OCI-LY7 (cell line): Measurements from ENCODE around the gene AARS2. TPM values are rescaled to one million over a fixed set of nuclear protein-coding genes. Genes with fewer than 3 reads are reported as not detected.

Experiments used
- BruUV-seq: library from RNA; stranded (reverse); fragments of 400-500 nt; replicated peaks from 2 replicates; lab custom pipeline; 2021; lab: Mats Ljungman, UMichigan
- CTCF ChIA-PET: fragments of 300-600 bp; sonication (Branson Sonifier 250); formaldehyde crosslinking; loops from one replicate; lab custom pipeline; 2022; ENCODE audit warnings: antibody characterized with exemption; ENCODE audit not compliant: unreplicated experiment; lab: Charles Lee
- POLR2A ChIA-PET: fragments of 300-600 bp; sonication (Branson Sonifier 250); formaldehyde crosslinking; loops from one replicate; lab custom pipeline; 2022; ENCODE audit warnings: antibody characterized with exemption; lab: Charles Lee
- DNase-seq: peaks from one replicate; pipeline ENCODE4 v3.0.0-alpha.2; 2015; ENCODE audit warnings: low spot score
- H2AFZ ChIP-seq: fragments of 200-600 bp; sonication (generic), shearing (Covaris generic); 2 replicates; pipeline ENCODE4 v1.6.1; 2014; ENCODE audit warnings: mild to moderate bottlenecking, antibody characterized with exemption, low read length, moderate library complexity
- H3K27ac ChIP-seq: fragments of 200-600 bp; sonication (generic); 2 replicates; pipeline ENCODE4 v1.5.1; 2014; ENCODE audit warnings: mixed run types, low read depth, mild to moderate bottlenecking, moderate library complexity, low read length, inconsistent platforms; ENCODE audit not compliant: poor library complexity, severe bottlenecking
- H3K36me3 ChIP-seq: fragments of 200-600 bp; sonication (generic); 2 replicates; pipeline ENCODE4 v1.6.1; 2014; ENCODE audit warnings: mild to moderate bottlenecking, antibody characterized with exemption, low read length, moderate library complexity, mixed read lengths; ENCODE audit not compliant: insufficient read depth
- H3K4me1 ChIP-seq: fragments of 200-600 bp; sonication (generic); 2 replicates; pipeline ENCODE4 v1.5.1; 2014; ENCODE audit warnings: mild to moderate bottlenecking, low read length; ENCODE audit not compliant: insufficient read depth, poor library complexity, severe bottlenecking
- H3K4me2 ChIP-seq: fragments of 200-600 bp; sonication (generic); 2 replicates; pipeline ENCODE4 v1.6.1; 2014; ENCODE audit warnings: mild to moderate bottlenecking, low read length
- H3K4me3 ChIP-seq: fragments of 200-600 bp; sonication (generic); 2 replicates; pipeline ENCODE4 v1.5.1; 2014; ENCODE audit warnings: mild to moderate bottlenecking, low read depth, low read length; ENCODE audit not compliant: poor library complexity, severe bottlenecking
- H3K79me2 ChIP-seq: fragments of 200-600 bp; sonication (generic); 2 replicates; pipeline ENCODE4 v1.6.1; 2016; ENCODE audit warnings: low read depth, mild to moderate bottlenecking, low read length, moderate library complexity, mixed read lengths; ENCODE audit not compliant: insufficient read depth
- H3K9me2 ChIP-seq: fragments of 200-600 bp; sonication (generic); 2 replicates; pipeline ENCODE4 v1.6.1; 2016; ENCODE audit warnings: mild to moderate bottlenecking, low read length, mixed read lengths; ENCODE audit not compliant: insufficient read depth
- H3K9me3 ChIP-seq: fragments of 200-600 bp; sonication (generic); 2 replicates; pipeline ENCODE4 v1.6.1; 2014; ENCODE audit warnings: mild to moderate bottlenecking, mixed run types, low read length, mixed read lengths
- H4K20me1 ChIP-seq: fragments of 200-600 bp; sonication (generic); 2 replicates; pipeline ENCODE4 v1.6.1; 2014; ENCODE audit warnings: mild to moderate bottlenecking, antibody characterized with exemption, low read length, moderate library complexity, mixed read lengths; ENCODE audit not compliant: insufficient read depth
- CTCF ChIP-seq: fragments of 200-600 bp; sonication (generic); conservative IDR thresholded peaks from 2 replicates; pipeline ENCODE4 v1.5.1; 2014; ENCODE audit warnings: mild to moderate bottlenecking, antibody characterized with exemption, low read length, moderate library complexity, mixed read lengths
- EZH2phosphoT487 ChIP-seq: fragments of 200-600 bp; sonication (generic); IDR thresholded peaks from 2 replicates; pipeline ENCODE4 v1.6.1; 2018; ENCODE audit warnings: low read depth, borderline replicate concordance, mild to moderate bottlenecking, mixed run types, antibody characterized with exemption, low read length, moderate library complexity, mixed read lengths
- intact Hi-C: fragments of 100-400 bp; cut with micrococcal nuclease; formaldehyde crosslinking; loops from one replicate; pipeline ENCODE4 v1.10.0; 2022; ENCODE audit not compliant: unreplicated experiment
- total RNA-seq, 2 experiments: library from RNA; depleted of rRNA in 1 of 2; stranded (reverse); fragments of >200 nt in 1 of 2; shearing (Covaris generic) in 1 of 2; gene quantifications; 2 replicates each; pipeline ENCODE4 v1.2.3, GENCODE V29; 2014 to 2022

Gene AARS2
- total RNA-seq, 2 experiments from 2014 or later = 20.7 to 22.0 TPM

GRCh38 chr6:44272999-44273566, 40.1 kb downstream of the AARS2 start:
- Histone ChIP-seq H4K20me1 (no peaks in the 10 kb centered on the region), H3K4me1 (peaks cover 21% of the 10 kb centered on the region), H3K9me3 (no peaks in the 10 kb centered on the region), H3K9me2 (no peaks in the 10 kb centered on the region), H3K36me3 (no peaks in the 10 kb centered on the region), H3K27ac (no peak overlapping the region), H3K4me3 (no peak overlapping the region), H2AFZ (no peak overlapping the region), H3K79me2 (no peaks in the 10 kb centered on the region), H3K4me2 (no peak overlapping the region)
- TF ChIP-seq CTCF = no peak
- TF ChIP-seq EZH2phosphoT487 = no peak
- DNase-seq = no peak
- ChIA-PET POLR2A (no interaction called here), CTCF (no interaction called here)
- intact Hi-C loops = no loop called here
- BruUV-seq = no TSS peak

GRCh38 chr6:44272529-44272928, 40.6 kb downstream of the AARS2 start:
- POLR2A ChIA-PET = no interaction called here

More at GRCh38 chr6:44272529-44272928, 40.6 kb downstream of the AARS2 start:
- no peak for DNase-seq
- Histone ChIP-seq H3K79me2 (no peaks in the 10 kb centered on the region), H3K9me3 (no peaks in the 10 kb centered on the region), H3K4me1 (peaks cover 25% of the 10 kb centered on the region), H2AFZ (no peak overlapping the region), H3K27ac (no peak overlapping the region), H3K4me3 (no peak overlapping the region), H3K36me3 (no peaks in the 10 kb centered on the region), H3K4me2 (no peak overlapping the region), H3K9me2 (no peaks in the 10 kb centered on the region), H4K20me1 (no peaks in the 10 kb centered on the region)
- CTCF ChIA-PET = interaction anchor here (0.5 kb wide), 1 partner anchor 36 kb away, joined by 3 read pairs; no protein-coding TSS in a partner anchor
- BruUV-seq = no TSS peak
- TF ChIP-seq EZH2phosphoT487 (no peak), CTCF (no peak)
- intact Hi-C loops = no loop called here
